SH-SY5Y (cell line): Measurements from ENCODE around the gene GPRC5A.

Experiments used
- GATA2 ChIP-seq: IDR thresholded peaks from 2 replicates; pipeline ENCODE4 v1.6.1; 2011; ENCODE audit warnings: mild to moderate bottlenecking, low read depth, low read length
- GATA3 ChIP-seq: IDR thresholded peaks from 2 replicates; pipeline ENCODE4 v1.6.1; 2011; ENCODE audit warnings: low read depth, mild to moderate bottlenecking, low read length, moderate library complexity

- no peak for TF ChIP-seq GATA2
- no peak for TF ChIP-seq GATA3
These were observed 50.3 kb downstream of the GPRC5A start for GRCh38 chr12:12941450-12942350.
